CD14-positive monocyte (primary cell): ENCODE data around the gene MPDZ. TPM values are rescaled to one million over a fixed set of nuclear protein-coding genes. Genes with fewer than 3 reads are reported as not detected.

ENCODE experiments used
- DNase-seq, 3 donors: peaks; one replicate each; pipeline ENCODE4 v3.0.0-alpha.2; 2011 to 2022
- H2AFZ ChIP-seq: 2 replicates; pipeline ENCODE4 v1.6.0; 2012; ENCODE audit warnings: mild to moderate bottlenecking, low read depth, low read length, inconsistent platforms; ENCODE audit not compliant: insufficient read depth, poor library complexity, severe bottlenecking
- H3K27ac ChIP-seq, 2 donors: 1 replicate in 1 of 2; 2 replicates in 1 of 2; pipeline ENCODE4 v1.5.1; 2012 to 2013; ENCODE audit warnings: low read length in 2 of 2, control low read depth in 1 of 2, inconsistent platforms in 1 of 2, low read depth in 1 of 2, mild to moderate bottlenecking in 1 of 2
- H3K27me3 ChIP-seq, 2 donors: one replicate each; pipeline versions ENCODE4 v1.6.0 to v1.6.1; 2011 to 2013; ENCODE audit warnings: low read length in 2 of 2; ENCODE audit not compliant: control insufficient read depth in 2 of 2, insufficient read depth in 2 of 2
- H3K36me3 ChIP-seq, 2 donors: replicated peaks in 1 of 2; 1 replicate in 1 of 2; 2 replicates in 1 of 2; pipeline versions ENCODE4 v1.5.1 to v1.6.1; 2012 to 2013; ENCODE audit warnings: low read length in 2 of 2, control low read depth in 1 of 2, inconsistent platforms in 1 of 2, mild to moderate bottlenecking in 1 of 2; ENCODE audit not compliant: insufficient read depth in 2 of 2, control insufficient read depth in 1 of 2
- H3K4me1 ChIP-seq, 2 donors: 1 replicate in 1 of 2; 2 replicates in 1 of 2; pipeline versions ENCODE4 v1.5.1 to v1.6.1; 2012 to 2013; ENCODE audit warnings: low read length in 2 of 2, control low read depth in 1 of 2, inconsistent platforms in 1 of 2, mild to moderate bottlenecking in 1 of 2, moderate library complexity in 1 of 2; ENCODE audit not compliant: insufficient read depth in 2 of 2, control insufficient read depth in 1 of 2
- H3K4me2 ChIP-seq: replicated peaks from 2 replicates; pipeline ENCODE3; 2012; ENCODE audit warnings: low read length, moderate library complexity, mild to moderate bottlenecking; ENCODE audit not compliant: poor library complexity, severe bottlenecking; ENCODE audit errors: extremely low read depth
- H3K4me3 ChIP-seq, 3 experiments: fragments of 200-600 bp in 1 of 3; sonication (generic) in 1 of 3; replicated peaks in 1 of 3; 1 replicate in 2 of 3; 2 replicates in 1 of 3; pipeline ENCODE4 v1.5.1; 2011 to 2013; ENCODE audit warnings: low read length in 3 of 3, mild to moderate bottlenecking in 3 of 3, control low read depth in 2 of 3, low read depth in 2 of 3, inconsistent platforms in 1 of 3, moderate library complexity in 1 of 3
- H3K79me2 ChIP-seq: 2 replicates; pipeline ENCODE4 v1.6.0; 2012; ENCODE audit warnings: mild to moderate bottlenecking, control low read depth, inconsistent platforms, low read length, moderate library complexity; ENCODE audit not compliant: insufficient read depth
- H3K9ac ChIP-seq: 2 replicates; pipeline ENCODE4 v1.6.0; 2017; ENCODE audit warnings: low read length, mild to moderate bottlenecking; ENCODE audit not compliant: insufficient read depth, poor library complexity, severe bottlenecking
- H3K9me3 ChIP-seq, 2 donors: replicated peaks in 1 of 2; 1 replicate in 1 of 2; 2 replicates in 1 of 2; pipeline versions ENCODE4 v1.5.1 to v1.6.1; 2012 to 2013; ENCODE audit warnings: low read length in 2 of 2, control low read depth in 1 of 2; ENCODE audit not compliant: control insufficient read depth in 1 of 2, insufficient read depth in 1 of 2
- H4K20me1 ChIP-seq: 2 replicates; pipeline ENCODE4 v1.6.0; 2012; ENCODE audit warnings: mild to moderate bottlenecking, low read length, control low read depth, moderate library complexity; ENCODE audit not compliant: insufficient read depth
- H3K27ac Mint-ChIP-seq, 7 donors: one replicate each; pipeline ENCODE4 v1.8.0; 2020; ENCODE audit warnings: mild to moderate bottlenecking in 7 of 7, mixed read lengths in 7 of 7, moderate library complexity in 6 of 7, inconsistent platforms in 2 of 7
- H3K27me3 Mint-ChIP-seq, 3 donors: one replicate each; pipeline ENCODE4 v1.8.0; 2021 to 2022; ENCODE audit warnings: low read depth in 3 of 3, mild to moderate bottlenecking in 3 of 3, mixed read lengths in 3 of 3, moderate library complexity in 3 of 3, inconsistent platforms in 1 of 3
- H3K36me3 Mint-ChIP-seq, 2 donors: one replicate each; pipeline ENCODE4 v1.8.0; 2020; ENCODE audit warnings: mixed read lengths in 2 of 2, inconsistent platforms in 1 of 2, mild to moderate bottlenecking in 1 of 2
- H3K4me1 Mint-ChIP-seq: one replicate; pipeline ENCODE4 v1.8.0; 2020; ENCODE audit warnings: mild to moderate bottlenecking, mixed read lengths
- H3K4me3 Mint-ChIP-seq, 2 donors: one replicate each; pipeline ENCODE4 v1.8.0; 2020; ENCODE audit warnings: mild to moderate bottlenecking in 2 of 2, mixed read lengths in 2 of 2, moderate library complexity in 1 of 2
- H3K9me3 Mint-ChIP-seq, 7 donors: one replicate each; pipeline ENCODE4 v1.8.0; 2020 to 2022; ENCODE audit warnings: mixed read lengths in 7 of 7, mild to moderate bottlenecking in 6 of 7, moderate library complexity in 6 of 7, inconsistent platforms in 2 of 7
- WGBS: methylation state at CpG from one replicate; pipeline ENCODE4 v1.1.5; 2013; ENCODE audit warnings: missing lambda C conversion rate; ENCODE audit not compliant: insufficient coverage; 5-methylcytosine and 5-hydroxymethylcytosine counted together
- intact Hi-C, 2 donors: fragments of 100-400 bp; cut with micrococcal nuclease; formaldehyde crosslinking; loops; one replicate each; pipeline versions ENCODE4 v1.15.0 to v1.15.1; 2023
- polyA plus RNA-seq, 3 donors: library from polyadenylated mRNA; depleted of rRNA in 1 of 3; unstranded in 2 of 3; stranded (reverse) in 1 of 3; fragments of 300-500 nt in 2 of 3; fragments of >200 nt in 1 of 3; fragmentation: Illumina TruSeq in 2 of 3; gene quantifications; 1 replicate in 2 of 3; 2 replicates in 1 of 3; pipeline ENCODE4 v1.2.3, GENCODE V29; 2012 to 2021
- TF ChIP-seq, protein P1 (sequence below): fragments of 200-600 bp; IDR thresholded peaks from one replicate; pipeline ENCODE4 v1.8.0; 2022; ENCODE audit warnings: antibody characterized with exemption, mild to moderate bottlenecking

Gene MPDZ
- polyA plus RNA-seq, 3 donors: not detected

DNA sequence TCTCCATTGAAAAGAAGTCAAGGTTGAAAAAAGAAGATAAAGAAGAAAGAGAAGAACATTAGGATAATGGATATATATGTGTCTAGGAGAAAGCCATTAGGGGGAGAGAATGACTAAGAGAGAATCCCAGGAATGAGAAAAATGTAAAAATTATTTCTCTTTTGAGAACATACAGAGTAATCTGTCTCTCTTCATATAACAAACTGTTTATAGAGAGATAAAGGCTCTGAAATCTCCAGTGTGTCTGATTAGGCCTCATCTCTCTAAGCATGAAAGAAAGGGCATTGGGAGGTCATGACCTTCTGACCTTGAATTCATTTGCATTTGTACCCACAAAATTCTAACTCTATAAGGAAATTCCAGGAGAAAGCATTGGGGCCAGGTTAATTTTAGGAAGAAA, 3.5 kb upstream of the MPDZ start:
- Histone ChIP-seq H3K27ac (no peak overlapping the region), H3K27me3 (peaks cover 18 to 25% of the 10 kb centered on the region in 2 donors), H3K9me3 (no peaks in the 10 kb centered on the region), H3K9ac (no peak overlapping the region), H3K4me2 (no peak overlapping the region), H3K4me1 (no peaks in the 10 kb centered on the region), H3K79me2 (no peaks in the 10 kb centered on the region), H2AFZ (no peak overlapping the region), H3K36me3 (no peaks in the 10 kb centered on the region), H3K4me3 (no peak overlapping the region), H4K20me1 (no peaks in the 10 kb centered on the region)
- TF ChIP-seq, protein P1, sequence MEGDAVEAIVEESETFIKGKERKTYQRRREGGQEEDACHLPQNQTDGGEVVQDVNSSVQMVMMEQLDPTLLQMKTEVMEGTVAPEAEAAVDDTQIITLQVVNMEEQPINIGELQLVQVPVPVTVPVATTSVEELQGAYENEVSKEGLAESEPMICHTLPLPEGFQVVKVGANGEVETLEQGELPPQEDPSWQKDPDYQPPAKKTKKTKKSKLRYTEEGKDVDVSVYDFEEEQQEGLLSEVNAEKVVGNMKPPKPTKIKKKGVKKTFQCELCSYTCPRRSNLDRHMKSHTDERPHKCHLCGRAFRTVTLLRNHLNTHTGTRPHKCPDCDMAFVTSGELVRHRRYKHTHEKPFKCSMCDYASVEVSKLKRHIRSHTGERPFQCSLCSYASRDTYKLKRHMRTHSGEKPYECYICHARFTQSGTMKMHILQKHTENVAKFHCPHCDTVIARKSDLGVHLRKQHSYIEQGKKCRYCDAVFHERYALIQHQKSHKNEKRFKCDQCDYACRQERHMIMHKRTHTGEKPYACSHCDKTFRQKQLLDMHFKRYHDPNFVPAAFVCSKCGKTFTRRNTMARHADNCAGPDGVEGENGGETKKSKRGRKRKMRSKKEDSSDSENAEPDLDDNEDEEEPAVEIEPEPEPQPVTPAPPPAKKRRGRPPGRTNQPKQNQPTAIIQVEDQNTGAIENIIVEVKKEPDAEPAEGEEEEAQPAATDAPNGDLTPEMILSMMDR: no peak
- Mint-ChIP-seq H3K27me3 (peaks cover 16 to 31% (median 22%) of the 10 kb centered on the region in 3 donors), H3K4me3 (no peak overlapping the region), H3K36me3 (no peaks in the 10 kb centered on the region), H3K27ac (no peak overlapping the region), H3K9me3 (peaks cover 0 to 5% (median 2%) of the 10 kb centered on the region in 7 donors), H3K4me1 (peaks cover 2% of the 10 kb centered on the region)
- intact Hi-C loops: no loop called here
- DNase-seq: no peak

DNA sequence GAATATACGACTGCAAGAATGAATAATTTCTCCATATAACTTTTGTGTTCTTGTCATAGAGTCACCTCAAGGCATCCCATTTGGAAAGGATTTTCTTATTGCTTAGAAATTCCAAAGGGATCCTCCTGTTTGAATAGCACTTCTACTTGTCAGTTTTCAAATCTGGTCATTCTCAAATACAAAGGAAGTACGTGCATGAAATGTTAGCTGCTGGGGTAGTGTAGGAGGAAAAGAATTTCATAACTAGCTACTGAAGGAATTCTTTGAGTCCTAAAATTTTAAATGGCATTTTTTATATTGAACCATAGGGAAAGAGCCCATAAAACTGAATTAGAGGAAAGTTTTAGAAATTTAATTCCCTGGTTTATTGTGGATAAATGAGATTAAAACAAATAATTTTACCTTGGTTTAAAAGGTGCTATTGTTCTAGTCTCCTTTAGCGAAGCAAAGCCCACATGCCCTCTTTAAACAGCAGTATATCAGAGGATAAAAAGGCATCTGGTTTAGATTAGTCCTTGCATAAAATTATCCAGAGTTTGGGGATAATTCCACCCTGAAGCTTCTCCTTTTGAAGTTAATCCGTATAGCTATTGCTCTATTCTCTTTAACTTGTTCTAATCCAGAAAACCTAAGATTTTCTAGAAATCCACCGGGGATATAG, 2.0 kb upstream of the MPDZ start:
- H3K27me3 Mint-ChIP-seq: peaks cover 19 to 43% (median 27%) of the 10 kb centered on the region in 3 donors
- H3K27ac ChIP-seq: no peak overlapping the region
- H4K20me1 ChIP-seq: no peaks in the 10 kb centered on the region
- H3K36me3 Mint-ChIP-seq: no peaks in the 10 kb centered on the region
- H3K9me3 ChIP-seq: no peaks in the 10 kb centered on the region
- no peak overlapping the region for H2AFZ ChIP-seq
- H3K79me2 ChIP-seq: no peaks in the 10 kb centered on the region
- no peak overlapping the region for H3K4me3 Mint-ChIP-seq
- no peaks in the 10 kb centered on the region for H3K4me1 ChIP-seq
- H3K36me3 ChIP-seq: no peaks in the 10 kb centered on the region
- no peak overlapping the region for H3K9ac ChIP-seq
- WGBS: no CpG with 5 or more reads among the region's 5 CpGs
- peaks cover 2% of the 10 kb centered on the region for H3K4me1 Mint-ChIP-seq
- intact Hi-C loops: no loop called here
- no peak overlapping the region for H3K27ac Mint-ChIP-seq
- no peak overlapping the region for H3K4me2 ChIP-seq
- peaks cover 0 to 10% (median 2%) of the 10 kb centered on the region in 7 donors for H3K9me3 Mint-ChIP-seq
- H3K4me3 ChIP-seq: no peak overlapping the region
- DNase-seq: no peak
- H3K27me3 ChIP-seq: peaks cover 21 to 31% of the 10 kb centered on the region in 2 donors
- TF ChIP-seq, protein P1: no peak
